DMS 273 (cell line): Measurements from ENCODE around the gene FUBP1.
"Not testable (repeated sequence)": the region's sequence is repeated elsewhere in the genome, so short reads cannot be mapped to it uniquely, and the experiment has no call there.

Experiments
- DNase-seq: peaks from one replicate; lab custom pipeline; 2025; ENCODE audit not compliant: unreplicated experiment; lab: John Stamatoyannopoulos, UW

The FUBP1 gene

GRCh38 chr1:77950873-77951272, 28.0 kb downstream of the FUBP1 start:
- DNase-seq = no peak

- peak; percentile 40 for DNase-seq
These were observed 29.9 kb downstream of the FUBP1 start for GRCh38 chr1:77948841-77949424.

DNA sequence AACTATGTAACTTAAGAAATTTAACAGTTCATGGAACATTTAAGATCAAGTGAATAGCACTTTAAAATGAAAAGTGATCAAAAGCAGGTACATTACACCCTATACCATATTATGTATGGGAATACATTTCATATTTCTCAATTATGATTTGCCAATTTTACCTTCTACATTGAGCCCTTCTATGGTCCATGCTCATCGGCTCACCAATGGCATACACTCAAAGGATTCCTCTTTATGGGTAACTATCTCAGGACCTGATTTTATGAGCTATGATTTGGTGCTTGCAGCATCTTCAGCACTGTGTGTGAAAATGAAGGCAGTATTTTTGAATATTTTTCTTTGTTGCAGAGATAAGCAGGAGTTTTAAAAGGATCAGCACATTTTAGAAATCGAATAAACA, 33.5 kb downstream of the FUBP1 start:
- no peak for DNase-seq

DNA sequence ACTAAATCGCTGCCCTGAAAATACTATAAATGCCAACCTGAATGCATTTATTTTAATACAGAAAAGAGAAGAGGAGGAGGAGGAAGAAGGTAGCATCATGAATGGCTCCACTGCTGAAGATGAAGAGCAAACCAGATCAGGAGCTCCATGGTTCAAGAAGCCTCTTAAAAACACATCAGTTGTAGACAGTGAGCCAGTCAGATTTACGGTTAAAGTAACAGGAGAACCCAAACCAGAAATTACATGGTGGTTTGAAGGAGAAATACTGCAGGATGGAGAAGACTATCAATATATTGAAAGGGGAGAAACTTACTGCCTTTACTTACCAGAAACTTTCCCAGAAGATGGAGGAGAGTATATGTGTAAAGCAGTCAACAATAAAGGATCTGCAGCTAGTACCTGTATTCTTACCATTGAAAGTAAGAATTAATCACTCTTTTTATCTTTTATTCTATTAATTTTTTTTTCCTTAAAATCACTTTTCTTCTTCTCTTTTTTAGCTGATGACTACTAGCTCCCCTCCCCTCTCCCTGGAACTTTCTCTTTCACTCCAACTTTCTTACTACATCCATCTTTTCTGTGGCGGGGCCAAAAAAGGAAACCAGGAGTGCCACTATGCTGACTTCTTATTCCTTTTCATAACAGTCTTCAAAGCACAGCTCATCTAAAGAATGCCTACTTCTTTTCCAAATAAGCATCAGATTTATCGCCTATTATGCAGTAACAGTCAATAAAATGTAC, 36.3 kb downstream of the FUBP1 start:
- no peak for DNase-seq

GRCh38 chr1:77940921-77941570, 37.8 kb downstream of the FUBP1 start:
- DNase-seq = peak; percentile 16

GRCh38 chr1:77938651-77939050, 40.2 kb downstream of the FUBP1 start:
- DNase-seq = no peak

- DNase-seq = no peak
These were observed 49.1 kb downstream of the FUBP1 start for GRCh38 chr1:77929806-77930205.

- no peak for DNase-seq
These were observed 51.5 kb downstream of the FUBP1 start for GRCh38 chr1:77927414-77927813.

DNA sequence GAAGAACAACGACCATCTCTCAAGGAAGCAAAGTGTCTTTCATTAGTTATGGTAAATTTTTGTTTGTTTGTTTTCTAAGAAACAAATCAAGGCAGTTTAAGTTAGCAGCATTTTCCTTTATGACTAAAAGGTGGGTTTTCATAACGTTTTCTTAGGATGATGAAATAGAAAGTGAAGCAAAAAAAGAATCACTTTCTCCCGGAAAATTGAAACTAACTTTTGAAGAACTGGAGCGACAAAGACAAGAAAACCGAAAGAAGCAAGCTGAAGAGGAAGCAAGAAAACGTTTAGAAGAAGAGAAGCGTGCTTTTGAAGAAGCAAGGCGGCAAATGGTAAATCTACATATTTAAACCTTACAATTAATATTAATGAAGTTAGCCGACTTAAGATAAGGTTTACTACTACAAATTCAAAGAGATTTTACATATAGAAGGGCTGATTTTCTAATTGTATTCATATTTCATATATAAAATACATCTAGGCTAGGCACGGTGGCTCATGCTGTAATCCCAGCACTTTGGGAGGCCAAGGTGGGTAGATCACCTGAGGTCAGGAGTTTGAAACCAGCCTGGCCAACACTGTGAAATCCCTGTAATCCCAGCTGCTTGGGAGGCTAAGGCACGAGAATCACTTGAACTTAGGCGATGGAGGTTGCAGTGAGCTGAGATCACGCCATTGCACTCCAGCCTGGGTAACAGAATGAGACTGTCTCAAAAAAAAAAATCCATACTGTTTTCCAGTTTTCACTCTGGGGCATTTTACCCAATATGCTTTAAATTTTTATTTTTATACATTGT, 52.1 kb downstream of the FUBP1 start:
- DNase-seq = no peak

GRCh38 chr1:77925956-77926355, 52.9 kb downstream of the FUBP1 start:
- no peak for DNase-seq

DNA sequence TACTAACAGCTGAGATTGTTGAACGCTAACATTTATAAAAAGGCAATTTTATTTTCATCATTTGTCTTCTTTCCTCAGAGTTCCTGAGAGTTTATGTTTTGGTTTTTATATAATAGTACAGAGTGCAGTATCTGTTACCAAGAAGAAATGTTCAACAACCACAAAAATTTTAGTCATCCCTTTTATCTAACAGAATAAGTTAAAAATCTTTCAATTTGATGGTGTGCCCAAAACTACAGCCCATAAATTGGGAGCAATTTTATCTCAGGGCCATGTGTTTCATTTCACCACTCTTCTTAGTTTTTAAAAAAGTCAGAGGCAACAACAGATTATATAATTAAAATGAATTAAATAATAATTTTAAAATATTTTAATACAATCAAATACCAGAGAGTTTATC, 53.4 kb downstream of the FUBP1 start:
- DNase-seq = no peak

- not testable (repeated sequence) for DNase-seq
These were observed 60.0 kb downstream of the FUBP1 start for GRCh38 chr1:77918918-77919317.

- no peak for DNase-seq
These were observed 68.8 kb downstream of the FUBP1 start for GRCh38 chr1:77910116-77910515.

- no peak for DNase-seq
These were observed 72.2 kb downstream of the FUBP1 start for GRCh38 chr1:77906624-77907023.

DNA sequence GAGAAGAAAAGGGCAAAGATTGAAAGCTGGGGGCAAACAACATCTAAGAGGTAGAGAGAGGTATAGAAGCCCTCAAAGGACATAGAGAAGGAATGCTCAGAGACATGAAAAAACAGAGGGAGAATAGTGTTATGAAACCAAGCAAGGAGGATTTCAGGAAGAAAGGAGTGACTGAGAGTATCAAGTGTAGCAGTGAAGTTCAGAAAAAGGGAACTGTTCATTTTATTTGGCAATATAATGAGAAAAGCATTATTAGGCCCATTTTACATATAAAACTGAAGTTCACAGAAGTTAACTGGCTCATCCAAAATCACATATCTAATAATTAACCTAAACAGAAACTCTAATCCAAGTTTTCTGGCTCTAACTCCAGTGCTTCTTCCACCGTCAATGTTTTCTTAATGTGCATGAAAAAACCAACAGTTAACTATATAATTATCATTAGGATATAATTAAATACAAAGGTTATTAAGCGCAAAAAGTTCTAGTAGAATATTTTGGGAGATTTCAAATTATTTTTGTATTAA, 72.8 kb downstream of the FUBP1 start:
- DNase-seq = no peak

DNA sequence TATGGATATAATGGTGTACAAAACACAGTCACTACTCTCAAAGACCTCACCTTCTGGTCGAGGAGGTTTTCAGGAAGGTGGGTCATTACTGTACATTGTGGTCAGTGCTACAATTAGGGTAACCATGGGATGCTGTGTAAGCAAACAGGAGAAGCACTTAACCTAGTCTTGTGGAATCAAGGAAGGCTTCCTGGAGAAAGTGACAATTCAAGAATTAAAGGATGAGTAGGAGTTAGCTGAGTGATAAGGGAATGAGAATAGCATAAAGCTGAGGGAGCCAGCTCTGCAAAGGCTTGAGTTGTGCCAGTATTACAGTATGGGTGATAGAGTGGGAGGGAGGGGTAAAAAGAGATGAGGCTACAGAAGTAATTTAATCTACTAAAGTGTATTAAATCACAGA, 73.3 kb downstream of the FUBP1 start:
- no peak for DNase-seq

DNA sequence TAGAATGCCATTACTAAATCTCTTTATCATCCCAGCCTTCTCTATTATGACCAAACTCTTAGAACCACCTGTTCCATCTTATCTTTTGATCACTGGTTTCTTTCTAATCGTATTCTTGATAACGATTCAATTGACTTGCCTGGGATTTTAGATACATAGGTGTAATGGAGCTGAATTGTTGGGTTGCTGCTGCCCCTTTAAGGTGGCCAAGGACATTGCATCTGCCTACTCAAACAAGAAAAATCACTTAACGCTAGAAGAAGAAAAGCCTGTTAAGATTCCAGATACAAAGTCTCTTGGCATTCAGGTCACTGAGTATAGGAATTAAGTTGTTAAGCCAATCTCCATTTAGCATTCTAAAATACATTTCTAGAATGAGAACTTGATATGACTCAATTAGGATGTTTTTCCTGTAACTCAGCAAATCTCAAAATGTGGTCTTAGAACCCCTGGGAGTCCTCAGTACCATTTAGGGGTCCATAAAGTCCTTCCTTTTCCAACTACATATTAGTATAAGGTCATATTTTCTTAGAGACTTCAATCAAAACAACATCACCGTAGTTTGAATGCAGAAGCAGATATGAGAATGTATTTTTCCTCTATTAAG, 78.1 kb downstream of the FUBP1 start:
- peak; percentile 65 for DNase-seq

DNA sequence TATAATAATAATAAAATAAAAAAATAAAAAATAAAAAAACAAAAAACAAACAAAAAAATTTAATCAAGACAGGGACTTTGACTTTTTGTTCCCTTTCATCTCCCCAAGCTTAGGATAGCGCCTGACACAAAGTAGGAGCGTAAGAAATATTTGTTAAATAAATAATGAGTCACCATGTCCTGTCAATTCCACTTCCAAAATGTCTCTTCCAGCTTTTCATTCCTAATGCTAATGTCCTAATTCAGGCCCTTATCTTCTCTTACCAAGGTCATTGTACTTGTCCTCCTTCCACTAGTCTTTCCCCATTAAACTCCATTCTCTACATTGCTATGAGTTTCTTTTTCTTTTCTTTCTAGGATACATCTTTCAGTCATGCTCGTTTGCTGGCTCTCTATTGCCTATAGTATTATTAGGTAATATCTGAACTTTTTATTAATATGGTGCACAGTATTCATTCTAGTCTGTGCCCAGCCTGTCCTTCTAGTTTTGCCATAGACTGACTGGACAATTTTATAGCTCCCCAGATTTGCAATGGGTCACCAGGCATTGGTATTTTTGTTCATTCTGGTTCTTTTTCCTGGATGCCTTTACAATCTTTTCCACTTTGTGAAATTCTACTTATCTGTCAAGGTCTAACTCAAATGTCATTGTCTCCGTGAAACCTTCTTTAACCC, 79.1 kb downstream of the FUBP1 start:
- DNase-seq = no peak
